Liver (tissue), 9 donors: ENCODE measurements around the gene NEURL3. TPM values are rescaled to one million over a fixed set of nuclear protein-coding genes. Genes with fewer than 3 reads are reported as not detected.
A peak's percentile ranks its signal among the peaks of the same experiment; 100 is the strongest.
"Not testable (repeated sequence)": the region's sequence is repeated elsewhere in the genome, so short reads cannot be mapped to it uniquely, and the experiment has no call there.

Experiments
- DNase-seq: peaks from one replicate; pipeline ENCODE4 v3.0.0-alpha.2; 2017; ENCODE audit warnings: low spot score
- H3K27ac ChIP-seq, 2 donors: one replicate each; pipeline ENCODE4 v1.7.0; 2013; ENCODE audit warnings: inconsistent platforms in 2 of 2, low read length in 2 of 2, control low read depth in 1 of 2, low read depth in 1 of 2, mild to moderate bottlenecking in 1 of 2
- H3K27me3 ChIP-seq, 4 donors: one replicate each; pipeline versions ENCODE4 v1.6.1 to v1.7.0; 2013; ENCODE audit warnings: low read length in 3 of 4, inconsistent platforms in 1 of 4, mild to moderate bottlenecking in 1 of 4, moderate library complexity in 1 of 4; ENCODE audit not compliant: control insufficient read depth in 4 of 4, insufficient read depth in 4 of 4
- H3K36me3 ChIP-seq, 4 donors: one replicate each; pipeline versions ENCODE4 v1.6.1 to v1.7.0; 2013; ENCODE audit warnings: low read length in 3 of 4, mild to moderate bottlenecking in 3 of 4, low read depth in 1 of 4, moderate library complexity in 1 of 4; ENCODE audit not compliant: control insufficient read depth in 4 of 4, insufficient read depth in 3 of 4
- H3K4me1 ChIP-seq, 4 donors: one replicate each; pipeline versions ENCODE4 v1.6.1 to v1.7.0; 2013; ENCODE audit warnings: low read length in 3 of 4, mild to moderate bottlenecking in 3 of 4, moderate library complexity in 1 of 4; ENCODE audit not compliant: control insufficient read depth in 4 of 4, insufficient read depth in 4 of 4
- H3K4me3 ChIP-seq, 3 donors: one replicate each; pipeline versions ENCODE4 v1.6.1 to v1.7.0; 2013; ENCODE audit warnings: low read length in 3 of 3, control low read depth in 1 of 3, low read depth in 1 of 3, mild to moderate bottlenecking in 1 of 3
- H3K9ac ChIP-seq, 2 donors: one replicate each; pipeline ENCODE4 v1.7.0; 2013; ENCODE audit warnings: low read length in 2 of 2, mild to moderate bottlenecking in 2 of 2, moderate library complexity in 2 of 2, control low read depth in 1 of 2, low read depth in 1 of 2
- H3K9me3 ChIP-seq, 4 donors: one replicate each; pipeline versions ENCODE4 v1.6.1 to v1.7.0; 2013; ENCODE audit warnings: low read length in 3 of 4; ENCODE audit not compliant: control insufficient read depth in 4 of 4
- ATF3 ChIP-seq: IDR thresholded peaks from 2 replicates; pipeline ENCODE4 v1.6.1; 2016; ENCODE audit warnings: antibody characterized with exemption
- CTCF ChIP-seq: fragments of 150-350 bp; IDR thresholded peaks from 2 replicates; pipeline ENCODE4 v1.5.1; 2017; ENCODE audit warnings: improper control_type of control experiment, low read depth, low read length; ENCODE audit not compliant: missing input control
- EGR1 ChIP-seq, 2 donors: IDR thresholded peaks; 2 replicates each; pipeline ENCODE4 v1.6.1; 2016 to 2018; ENCODE audit warnings: antibody characterized with exemption in 2 of 2, low read depth in 2 of 2
- FOXA1 ChIP-seq: IDR thresholded peaks from 2 replicates; pipeline ENCODE4 v1.6.1; 2016; ENCODE audit warnings: antibody characterized with exemption
- FOXA2 ChIP-seq: IDR thresholded peaks from 2 replicates; pipeline ENCODE4 v1.6.1; 2016; ENCODE audit warnings: antibody characterized with exemption
- GABPA ChIP-seq, 2 donors: IDR thresholded peaks in 1 of 2; conservative IDR thresholded peaks in 1 of 2; 2 replicates each; pipeline ENCODE4 v1.6.1; 2016; ENCODE audit warnings: antibody characterized with exemption in 2 of 2, mild to moderate bottlenecking in 1 of 2, moderate library complexity in 1 of 2
- HNF4A ChIP-seq, 2 donors: conservative IDR thresholded peaks; 2 replicates each; pipeline ENCODE4 v1.6.1; 2016; ENCODE audit warnings: antibody characterized with exemption in 2 of 2, mild to moderate bottlenecking in 2 of 2
- HNF4G ChIP-seq: IDR thresholded peaks from 2 replicates; pipeline ENCODE4 v1.6.1; 2016; ENCODE audit warnings: antibody characterized with exemption
- JUND ChIP-seq, 2 donors: IDR thresholded peaks; 2 replicates each; pipeline ENCODE4 v1.6.1; 2016; ENCODE audit warnings: antibody characterized with exemption in 2 of 2
- MAX ChIP-seq: IDR thresholded peaks from 2 replicates; pipeline ENCODE4 v1.6.1; 2016; ENCODE audit warnings: antibody characterized with exemption
- NR2F2 ChIP-seq: IDR thresholded peaks from 2 replicates; pipeline ENCODE4 v1.6.1; 2016; ENCODE audit warnings: antibody characterized with exemption
- RAD21 ChIP-seq, 2 donors: IDR thresholded peaks; 2 replicates each; pipeline ENCODE4 v1.6.1; 2016; ENCODE audit warnings: antibody characterized with exemption in 2 of 2, mild to moderate bottlenecking in 2 of 2
- REST ChIP-seq: IDR thresholded peaks from 2 replicates; pipeline ENCODE4 v1.6.1; 2016; ENCODE audit warnings: antibody characterized with exemption, mild to moderate bottlenecking
- RXRA ChIP-seq, 2 donors: IDR thresholded peaks; 2 replicates each; pipeline ENCODE4 v1.6.1; 2017 to 2018; ENCODE audit warnings: antibody characterized with exemption in 2 of 2, mild to moderate bottlenecking in 1 of 2
- SP1 ChIP-seq: IDR thresholded peaks from 2 replicates; pipeline ENCODE4 v1.6.1; 2018; ENCODE audit warnings: antibody characterized with exemption, mild to moderate bottlenecking
- TAF1 ChIP-seq: conservative IDR thresholded peaks from 2 replicates; pipeline ENCODE4 v1.6.1; 2016; ENCODE audit warnings: antibody characterized with exemption, mild to moderate bottlenecking
- YY1 ChIP-seq: IDR thresholded peaks from 2 replicates; pipeline ENCODE4 v1.6.1; 2016; ENCODE audit warnings: antibody characterized with exemption, mild to moderate bottlenecking
- ZBTB33 ChIP-seq: IDR thresholded peaks from 2 replicates; pipeline ENCODE4 v1.6.1; 2016; ENCODE audit warnings: antibody characterized with exemption
- WGBS: extraction: QIAGEN DNeasy Blood & Tissue Kit; methylation state at CpG from one replicate; pipeline ENCODE4 v1.1.7; 2013; 5-methylcytosine and 5-hydroxymethylcytosine counted together
- polyA plus RNA-seq, 2 donors: library from polyadenylated mRNA; stranded (reverse) in 1 of 2; unstranded in 1 of 2; fragments of 200-250 nt in 1 of 2; fragments of >200 nt in 1 of 2; fragmentation: Nextera tagmentation in 1 of 2; extraction: Ambion mirVana in 1 of 2; gene quantifications; one replicate each; pipeline versions ENCODE4 v1.2.1 to v1.2.3, GENCODE V29; 2013 to 2015
- total RNA-seq, 2 donors: library from RNA; depleted of rRNA; stranded (reverse); fragments of >200 nt; gene quantifications; one replicate each; pipeline ENCODE4 v1.2.3, GENCODE V29; 2014
- donor health status: healthy.
- donor health status: healthy.
- donor health status: healthy.
- donor health status: healthy.
- donor health status: healthy.

NEURL3 gene
- total and polyA plus RNA-seq, 4 donors = 0.61 to 3.4 (median 1.4) TPM

GRCh38 chr2:96554293-96555145 lies 49.4 kb upstream of the NEURL3 start (continued):
- TF ChIP-seq FOXA1 (no peak), TAF1 (no peak)

- H3K36me3 ChIP-seq, H3K9me3 ChIP-seq, H3K4me3 ChIP-seq, H3K9ac ChIP-seq, H3K27me3 ChIP-seq, DNase-seq: not testable (repeated sequence)
- peaks cover 6 to 47% (median 29%) of the 10 kb centered on the region in 4 donors for H3K4me1 ChIP-seq
- peak overlapping the region in 1 of 2 donors; percentile 5 for H3K27ac ChIP-seq
- 55% methylated on average over 9 of the region's 9 CpGs for WGBS
Measured at GRCh38 chr2:96553957-96554292, 48.8 kb upstream of the NEURL3 start.

GRCh38 chr2:96553176-96553956 lies 48.2 kb upstream of the NEURL3 start:
- Histone ChIP-seq H3K4me3 (no peak overlapping the region), H3K4me1 (peaks cover 6 to 47% (median 29%) of the 10 kb centered on the region in 4 donors), H3K27ac (no peak overlapping the region), H3K9ac (no peak overlapping the region), H3K27me3 (no peaks in the 10 kb centered on the region), H3K36me3 (peaks cover 0 to 3% (median 1%) of the 10 kb centered on the region in 4 donors), H3K9me3 (no peaks in the 10 kb centered on the region)
- 92% methylated on average over 16 of the region's 16 CpGs for WGBS
- no peak for DNase-seq
- TF ChIP-seq HNF4A (conservative IDR thresholded peaks at IDR 0.05) (no peak), NR2F2 (no peak), ZBTB33 (no peak), HNF4G (no peak), FOXA2 (no peak), RAD21 (IDR thresholded peaks at IDR 0.05) (no peak), SP1 (no peak), TAF1 (no peak), FOXA1 (no peak), MAX (no peak), RXRA (IDR thresholded peaks at IDR 0.05) (no peak), REST (no peak), EGR1 (IDR thresholded peaks at IDR 0.05; ENCODE audit: low read depth in 2 of 2) (no peak), YY1 (no peak), CTCF (no peak), GABPA (IDR thresholded peaks at IDR 0.05 in 1 of 2, conservative IDR thresholded peaks at IDR 0.05 in 1 of 2) (no peak), ATF3 (no peak), JUND (IDR thresholded peaks at IDR 0.05) (no peak)
